ENCODE measurements around the gene SEC63. TPM values are rescaled to one million over a fixed set of nuclear protein-coding genes. Genes with fewer than 3 reads are reported as not detected.
"Not testable (repeated sequence)": the region's sequence is repeated elsewhere in the genome, so short reads cannot be mapped to it uniquely, and the experiment has no call there.

Gene SEC63
- total RNA-seq, 2 donors from 2014 or later: 65.7 to 74.8 TPM

DNA sequence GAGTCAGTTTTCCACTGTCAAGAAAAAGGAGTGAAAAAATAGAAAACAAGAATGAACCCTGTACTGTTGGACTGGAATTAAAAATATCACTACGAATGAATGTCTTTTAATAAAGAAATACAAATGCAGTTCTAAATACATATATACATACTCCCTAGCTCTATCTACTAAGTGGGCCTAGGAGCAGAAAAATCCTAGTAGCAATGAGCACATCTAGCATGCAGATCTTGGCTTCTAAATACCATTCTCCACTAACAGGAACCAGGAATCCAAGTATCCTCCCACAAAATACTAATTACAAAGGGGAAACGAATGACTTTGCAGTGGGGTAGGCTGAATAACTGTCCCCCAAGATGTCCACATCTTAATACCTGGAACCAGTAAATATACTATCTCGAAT, 25.4 kb downstream of the SEC63 start:
- Histone ChIP-seq H3K9me3 (ENCODE audit: control insufficient read depth, low read length) (peaks cover 71% of the 10 kb centered on the region), H3K36me3 (ENCODE audit: control insufficient read depth, insufficient read depth, low read length) (peaks cover 41% of the 10 kb centered on the region), H3K27ac (ENCODE audit: low read depth, low read length) (no peak overlapping the region), H3K9ac (ENCODE audit: extremely low read depth, low read length, poor library complexity, severe bottlenecking) (no peak overlapping the region), H3K4me1 (ENCODE audit: control insufficient read depth, insufficient read depth, low read length) (no peaks in the 10 kb centered on the region), H3K27me3 (ENCODE audit: control insufficient read depth, insufficient read depth, low read length, poor library complexity, severe bottlenecking) (no peaks in the 10 kb centered on the region), H3K4me3 (ENCODE audit: low read length) (no peak overlapping the region)
- Mint-ChIP-seq H3K4me1 (no peaks in the 10 kb centered on the region), H3K36me3 (ENCODE audit: low read depth) (peaks cover 62% of the 10 kb centered on the region), H3K27ac (no peak overlapping the region), H3K4me3 (no peak overlapping the region), H3K9me3 (peaks cover 58% of the 10 kb centered on the region), H3K27me3 (ENCODE audit: insufficient read depth) (no peaks in the 10 kb centered on the region)
- DNase-seq: no peak
- TF ChIP-seq, protein P1, sequence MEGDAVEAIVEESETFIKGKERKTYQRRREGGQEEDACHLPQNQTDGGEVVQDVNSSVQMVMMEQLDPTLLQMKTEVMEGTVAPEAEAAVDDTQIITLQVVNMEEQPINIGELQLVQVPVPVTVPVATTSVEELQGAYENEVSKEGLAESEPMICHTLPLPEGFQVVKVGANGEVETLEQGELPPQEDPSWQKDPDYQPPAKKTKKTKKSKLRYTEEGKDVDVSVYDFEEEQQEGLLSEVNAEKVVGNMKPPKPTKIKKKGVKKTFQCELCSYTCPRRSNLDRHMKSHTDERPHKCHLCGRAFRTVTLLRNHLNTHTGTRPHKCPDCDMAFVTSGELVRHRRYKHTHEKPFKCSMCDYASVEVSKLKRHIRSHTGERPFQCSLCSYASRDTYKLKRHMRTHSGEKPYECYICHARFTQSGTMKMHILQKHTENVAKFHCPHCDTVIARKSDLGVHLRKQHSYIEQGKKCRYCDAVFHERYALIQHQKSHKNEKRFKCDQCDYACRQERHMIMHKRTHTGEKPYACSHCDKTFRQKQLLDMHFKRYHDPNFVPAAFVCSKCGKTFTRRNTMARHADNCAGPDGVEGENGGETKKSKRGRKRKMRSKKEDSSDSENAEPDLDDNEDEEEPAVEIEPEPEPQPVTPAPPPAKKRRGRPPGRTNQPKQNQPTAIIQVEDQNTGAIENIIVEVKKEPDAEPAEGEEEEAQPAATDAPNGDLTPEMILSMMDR (conservative IDR thresholded peaks at IDR 0.05): no peak
- WGBS, 2 experiments (ENCODE audit: insufficient coverage in 1 of 2, insufficient read length in 1 of 2): 91 to 100% methylated on average over 1 to 3 of the region's 3 CpGs

GRCh38 chr6:107931894-107932293, 26.1 kb downstream of the SEC63 start:
- no peak overlapping the region for H3K4me3 ChIP-seq (ENCODE audit: low read length)
- H3K9ac ChIP-seq (ENCODE audit: extremely low read depth, low read length, poor library complexity, severe bottlenecking): no peak overlapping the region
- H3K36me3 ChIP-seq (ENCODE audit: control insufficient read depth, insufficient read depth, low read length): peaks cover 41% of the 10 kb centered on the region
- no peak overlapping the region for H3K27ac ChIP-seq (ENCODE audit: low read depth, low read length)
- Mint-ChIP-seq H3K4me3 (no peak overlapping the region), H3K27me3 (ENCODE audit: insufficient read depth) (no peaks in the 10 kb centered on the region), H3K9me3 (peaks cover 52% of the 10 kb centered on the region), H3K27ac (no peak overlapping the region), H3K4me1 (no peaks in the 10 kb centered on the region), H3K36me3 (ENCODE audit: low read depth) (peaks cover 62% of the 10 kb centered on the region)
- TF ChIP-seq, protein P1 (conservative IDR thresholded peaks at IDR 0.05): no peak
- WGBS, 2 experiments (ENCODE audit: insufficient coverage in 1 of 2, insufficient read length in 1 of 2): 95 to 100% methylated on average over 1 to 3 of the region's 3 CpGs
- no peaks in the 10 kb centered on the region for H3K4me1 ChIP-seq (ENCODE audit: control insufficient read depth, insufficient read depth, low read length)
- peaks cover 70% of the 10 kb centered on the region for H3K9me3 ChIP-seq (ENCODE audit: control insufficient read depth, low read length)
- no peaks in the 10 kb centered on the region for H3K27me3 ChIP-seq (ENCODE audit: control insufficient read depth, insufficient read depth, low read length, poor library complexity, severe bottlenecking)
- DNase-seq: no peak

DNA sequence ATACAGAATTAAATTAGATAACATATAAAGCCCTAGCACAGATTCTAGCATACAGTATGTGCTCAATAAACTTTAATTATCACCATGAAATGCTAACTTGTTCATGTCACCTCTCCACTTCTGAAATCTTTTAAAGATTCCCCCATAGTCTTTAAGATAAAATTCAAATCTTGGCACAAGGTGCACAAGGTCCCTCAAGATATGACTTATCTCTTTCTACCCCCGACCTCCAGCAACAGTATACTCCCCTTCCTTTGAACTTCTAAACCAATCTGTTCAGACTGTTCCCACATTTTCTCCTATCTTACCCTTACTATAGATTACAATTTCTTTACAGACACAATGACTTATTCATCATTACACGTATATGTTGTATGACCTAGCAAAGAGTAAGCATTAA, 29.0 kb downstream of the SEC63 start:
- TF ChIP-seq, protein P1 (conservative IDR thresholded peaks at IDR 0.05): no peak
- no peak overlapping the region for H3K27ac Mint-ChIP-seq
- DNase-seq: no peak
- H3K9me3 Mint-ChIP-seq: peaks cover 52% of the 10 kb centered on the region
- Histone ChIP-seq H3K4me3 (ENCODE audit: low read length) (no peak overlapping the region), H3K4me1 (ENCODE audit: control insufficient read depth, insufficient read depth, low read length) (no peaks in the 10 kb centered on the region), H3K9me3 (ENCODE audit: control insufficient read depth, low read length) (peaks cover 79% of the 10 kb centered on the region), H3K27ac (ENCODE audit: low read depth, low read length) (no peak overlapping the region), H3K27me3 (ENCODE audit: control insufficient read depth, insufficient read depth, low read length, poor library complexity, severe bottlenecking) (no peaks in the 10 kb centered on the region), H3K9ac (ENCODE audit: extremely low read depth, low read length, poor library complexity, severe bottlenecking) (no peak overlapping the region), H3K36me3 (ENCODE audit: control insufficient read depth, insufficient read depth, low read length) (peaks cover 56% of the 10 kb centered on the region)
- H3K36me3 Mint-ChIP-seq (ENCODE audit: low read depth): peaks cover 73% of the 10 kb centered on the region
- no peak overlapping the region for H3K4me3 Mint-ChIP-seq
- H3K4me1 Mint-ChIP-seq: no peaks in the 10 kb centered on the region
- H3K27me3 Mint-ChIP-seq (ENCODE audit: insufficient read depth): no peaks in the 10 kb centered on the region
- WGBS, 2 experiments (ENCODE audit: insufficient coverage in 1 of 2, insufficient read length in 1 of 2): 98 to 100% methylated on average over 1 to 2 of the region's 2 CpGs

DNA sequence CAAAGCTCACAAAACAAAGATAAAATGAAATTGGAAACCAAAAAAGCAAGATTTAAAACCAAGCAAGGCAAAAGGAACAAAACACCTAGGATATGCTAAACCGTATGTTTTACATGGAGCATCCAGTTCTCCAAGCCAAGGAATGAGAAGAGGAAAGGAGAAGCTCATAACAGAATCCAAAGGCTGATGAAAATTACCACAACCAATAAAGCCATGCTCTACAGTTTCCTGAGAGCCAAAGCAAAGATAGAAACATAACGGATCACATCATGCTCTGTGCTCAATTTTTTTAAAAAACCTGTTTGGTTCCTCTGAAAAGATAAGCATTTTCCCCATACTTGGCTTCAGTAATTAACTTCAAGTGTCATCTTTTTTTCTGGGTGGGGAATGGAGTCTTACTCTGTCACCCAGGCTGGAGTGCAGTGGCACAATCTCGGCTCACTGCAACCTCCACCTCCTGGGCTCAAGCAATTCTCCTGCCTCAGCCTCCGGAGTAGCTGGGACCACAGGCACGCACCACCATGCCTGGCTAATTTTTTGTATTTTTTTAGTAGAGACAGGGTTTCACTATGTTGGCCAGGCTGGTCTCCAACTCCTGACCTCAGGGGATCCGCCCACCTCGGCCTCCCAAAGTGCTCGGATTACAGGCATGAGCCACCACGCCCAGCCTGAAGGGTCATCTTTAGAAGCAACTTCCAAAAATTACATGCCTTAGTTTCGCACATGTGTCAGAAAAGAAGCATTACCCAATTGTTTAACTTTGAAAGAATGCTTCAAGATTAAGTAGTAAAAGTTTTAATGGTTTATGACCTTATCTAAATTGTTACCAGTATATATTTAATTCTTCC, 31.1 kb downstream of the SEC63 start:
- peaks cover 72% of the 10 kb centered on the region for H3K36me3 Mint-ChIP-seq (ENCODE audit: low read depth)
- not testable (repeated sequence) for H3K27ac Mint-ChIP-seq

More for the DNA sequence above, 31.1 kb downstream of the SEC63 start:
- not testable (repeated sequence) for H3K27me3 Mint-ChIP-seq (ENCODE audit: insufficient read depth); H3K27ac ChIP-seq (ENCODE audit: low read depth, low read length); DNase-seq; H3K4me3 Mint-ChIP-seq; H3K9ac ChIP-seq (ENCODE audit: extremely low read depth, low read length, poor library complexity, severe bottlenecking); H3K4me3 ChIP-seq (ENCODE audit: low read length); H3K4me1 Mint-ChIP-seq; H3K27me3 ChIP-seq (ENCODE audit: control insufficient read depth, insufficient read depth, low read length, poor library complexity, severe bottlenecking); H3K4me1 ChIP-seq (ENCODE audit: control insufficient read depth, insufficient read depth, low read length)
- WGBS, 2 experiments (ENCODE audit: insufficient coverage in 1 of 2, insufficient read length in 1 of 2): 88 to 93% methylated on average over 9 to 10 of the region's 10 CpGs
- peaks cover 49% of the 10 kb centered on the region for H3K9me3 Mint-ChIP-seq
- H3K36me3 ChIP-seq (ENCODE audit: control insufficient read depth, insufficient read depth, low read length): peaks cover 71% of the 10 kb centered on the region
- peaks cover 81% of the 10 kb centered on the region for H3K9me3 ChIP-seq (ENCODE audit: control insufficient read depth, low read length)
